SK-N-SH (cell line): ENCODE results near the gene AUTS2. TPM values are rescaled to one million over a fixed set of nuclear protein-coding genes. Genes with fewer than 3 reads are reported as not detected.
A peak's percentile ranks its signal among the peaks of the same experiment; 100 is the strongest.

Experiments
- CTCF ChIA-PET: fragments of 300-600, 350-600 bp; formaldehyde crosslinking; extraction: SDS; loops from one replicate; lab custom pipeline; 2021; lab: Yijun Ruan, JAX
- POLR2A ChIA-PET: fragments of 350-600 bp; sonication (Branson Sonifier 250); formaldehyde crosslinking; extraction: SDS; loops from one replicate; lab custom pipeline; 2020; ENCODE audit warnings: antibody characterized with exemption, inconsistent platforms; lab: Yijun Ruan, JAX
- DNase-seq: peaks from one replicate; pipeline ENCODE4 v3.0.0; 2012
- H2AFZ ChIP-seq: fragments of 200-600 bp; sonication (generic); 2 replicates; pipeline ENCODE4 v1.8.1; 2016; ENCODE audit warnings: antibody characterized with exemption, mild to moderate bottlenecking, low read depth
- H3F3A ChIP-seq: fragments of 200-600 bp; sonication (generic); replicated peaks from 2 replicates; pipeline ENCODE3; 2016; ENCODE audit warnings: antibody characterized with exemption, mild to moderate bottlenecking; ENCODE audit not compliant: insufficient read depth
- H3K27ac ChIP-seq, 2 experiments: fragments of 200-500 bp in 1 of 2; fragments of 200-600 bp in 1 of 2; sonication (Bioruptor generic) in 1 of 2; sonication (generic), shearing (Covaris generic) in 1 of 2; 2 replicates each; pipeline versions ENCODE4 v1.5.1 to v1.6.1; 2014 to 2016; ENCODE audit warnings: low read depth in 2 of 2, inconsistent platforms in 1 of 2, low read length in 1 of 2, mild to moderate bottlenecking in 1 of 2, mixed read lengths in 1 of 2
- H3K27me3 ChIP-seq: fragments of 200-600 bp; sonication (generic), shearing (Covaris generic); 2 replicates; pipeline ENCODE4 v1.6.1; 2016; ENCODE audit warnings: mixed run types; ENCODE audit not compliant: insufficient read depth
- H3K36me3 ChIP-seq, 2 experiments: fragments of 200-500 bp in 1 of 2; fragments of 200-600 bp in 1 of 2; sonication (Bioruptor generic) in 1 of 2; sonication (generic) in 1 of 2; replicated peaks in 1 of 2; 2 replicates each; pipeline versions ENCODE3 to v1.5.1; 2014 to 2016; ENCODE audit warnings: low read length in 1 of 2, mild to moderate bottlenecking in 1 of 2; ENCODE audit not compliant: insufficient read depth in 2 of 2, control insufficient read depth in 1 of 2
- H3K4me1 ChIP-seq, 2 experiments: fragments of 200-500 bp in 1 of 2; fragments of 200-600 bp in 1 of 2; sonication (Bioruptor generic) in 1 of 2; sonication (generic), shearing (Covaris generic) in 1 of 2; 2 replicates each; pipeline versions ENCODE4 v1.5.1 to v1.6.1; 2014 to 2016; ENCODE audit warnings: low read depth in 1 of 2, low read length in 1 of 2, mixed run types in 1 of 2; ENCODE audit not compliant: insufficient read depth in 2 of 2, control insufficient read depth in 1 of 2
- H3K4me2 ChIP-seq: fragments of 200-600 bp; sonication (generic), shearing (Covaris generic); 2 replicates; pipeline ENCODE4 v1.6.1; 2017; ENCODE audit warnings: mixed run types
- H3K4me3 ChIP-seq, 2 experiments: fragments of 200-500 bp in 1 of 2; fragments of 200-600 bp in 1 of 2; sonication (Bioruptor generic) in 1 of 2; sonication (generic), shearing (Covaris generic) in 1 of 2; 2 replicates each; pipeline versions ENCODE4 v1.5.1 to v1.8.1; 2014 to 2016; ENCODE audit warnings: low read depth in 2 of 2, inconsistent platforms in 1 of 2, low read length in 1 of 2, mild to moderate bottlenecking in 1 of 2, mixed read lengths in 1 of 2, moderate library complexity in 1 of 2
- H3K79me2 ChIP-seq: fragments of 200-600 bp; sonication (generic); 2 replicates; pipeline ENCODE4 v1.8.1; 2017; ENCODE audit warnings: mild to moderate bottlenecking; ENCODE audit not compliant: insufficient read depth
- H3K9ac ChIP-seq: fragments of 200-600 bp; sonication (generic); 2 replicates; pipeline ENCODE4 v1.6.1; 2017; ENCODE audit warnings: mixed run types
- H3K9me2 ChIP-seq: fragments of 200-600 bp; sonication (generic); 2 replicates; pipeline ENCODE4 v1.6.1; 2017; ENCODE audit warnings: mixed run types
- H3K9me3 ChIP-seq: fragments of 200-600 bp; sonication (generic); 2 replicates; pipeline ENCODE4 v1.6.1; 2017; ENCODE audit warnings: mixed run types, mild to moderate bottlenecking, moderate library complexity
- H4K20me1 ChIP-seq: fragments of 200-600 bp; sonication (generic); 2 replicates; pipeline ENCODE4 v1.6.1; 2017; ENCODE audit warnings: mild to moderate bottlenecking, mixed run types; ENCODE audit not compliant: insufficient read depth
- CHD2 ChIP-seq: fragments of 150-350 bp; IDR thresholded peaks from 2 replicates; pipeline ENCODE4 v1.6.1; 2018; ENCODE audit warnings: low read length; ENCODE audit not compliant: partially characterized antibody
- ELF1 ChIP-seq: IDR thresholded peaks from 2 replicates; pipeline ENCODE4 v1.4.0; 2012
- EP300 ChIP-seq, 2 experiments: IDR thresholded peaks; 2 replicates each; pipeline versions ENCODE4 v1.4.0 to v1.6.1; 2012; ENCODE audit warnings: borderline replicate concordance in 1 of 2, low read depth in 1 of 2, low read length in 1 of 2
- FOXJ3 ChIP-seq: sonication (generic); formaldehyde crosslinking; IDR thresholded peaks from 2 replicates; pipeline ENCODE4 v1.5.1; 2020; ENCODE audit warnings: mild to moderate bottlenecking, missing genetic modification reagents
- GABPA ChIP-seq: IDR thresholded peaks from 2 replicates; pipeline ENCODE4 v1.4.0; 2012; ENCODE audit warnings: low read depth, mild to moderate bottlenecking
- GATA2 ChIP-seq: sonication (generic); formaldehyde crosslinking; IDR thresholded peaks from 2 replicates; pipeline ENCODE4 v1.5.0; 2020; ENCODE audit warnings: mild to moderate bottlenecking, missing genetic modification reagents
- JUND ChIP-seq: IDR thresholded peaks from 2 replicates; pipeline ENCODE4 v1.4.0; 2012
- MEF2A ChIP-seq: IDR thresholded peaks from 2 replicates; pipeline ENCODE4 v1.4.0; 2012; ENCODE audit warnings: low read depth, borderline replicate concordance
- NFIC ChIP-seq: IDR thresholded peaks from 2 replicates; pipeline ENCODE4 v1.4.0; 2012; ENCODE audit warnings: borderline replicate concordance
- NRF1 ChIP-seq: IDR thresholded peaks from 2 replicates; pipeline ENCODE4 v1.6.1; 2012; ENCODE audit warnings: low read depth, mild to moderate bottlenecking, low read length
- POLR2AphosphoS5 ChIP-seq: IDR thresholded peaks from 2 replicates; pipeline ENCODE4 v1.6.1; 2012; ENCODE audit warnings: low read depth, low read length
- RAD21 ChIP-seq: IDR thresholded peaks from 2 replicates; pipeline ENCODE4 v1.6.1; 2012; ENCODE audit warnings: mild to moderate bottlenecking, low read length
- RCOR1 ChIP-seq: fragments of 150-350 bp; IDR thresholded peaks from 2 replicates; pipeline ENCODE4 v1.6.1; 2017; ENCODE audit warnings: antibody characterized with exemption, low read length
- RFX5 ChIP-seq: IDR thresholded peaks from 2 replicates; pipeline ENCODE4 v1.6.1; 2012; ENCODE audit warnings: mild to moderate bottlenecking, improper control_type of control experiment, low read length
- RXRA ChIP-seq: IDR thresholded peaks from 2 replicates; pipeline ENCODE4 v1.4.0; 2012; ENCODE audit warnings: low read depth, mild to moderate bottlenecking, borderline replicate concordance
- SMC3 ChIP-seq: IDR thresholded peaks from 2 replicates; pipeline ENCODE4 v1.6.1; 2012; ENCODE audit warnings: low read depth, low read length, improper control_type of control experiment
- TAF1 ChIP-seq: IDR thresholded peaks from 2 replicates; pipeline ENCODE4 v1.6.1; 2012; ENCODE audit warnings: low read depth, mild to moderate bottlenecking, low read length, moderate library complexity, borderline replicate concordance
- TCF12 ChIP-seq: IDR thresholded peaks from 2 replicates; pipeline ENCODE4 v1.4.0; 2012
- TEAD4 ChIP-seq: IDR thresholded peaks from 2 replicates; pipeline ENCODE4 v1.4.0; 2012; ENCODE audit warnings: mild to moderate bottlenecking, borderline replicate concordance; ENCODE audit not compliant: insufficient read depth
- USF2 ChIP-seq: fragments of 150-350 bp; IDR thresholded peaks from 2 replicates; pipeline ENCODE4 v1.6.1; 2017; ENCODE audit warnings: antibody characterized with exemption, low read length, low read depth, borderline replicate concordance
- YY1 ChIP-seq: IDR thresholded peaks from 2 replicates; pipeline ENCODE4 v1.4.0; 2012; ENCODE audit warnings: low read depth, mild to moderate bottlenecking
- WGBS: methylation state at CpG from one replicate; pipeline ENCODE4 v1.1.6; 2017; ENCODE audit warnings: low lambda C conversion rate; 5-methylcytosine and 5-hydroxymethylcytosine counted together
- polyA plus RNA-seq, 3 experiments: library from polyadenylated mRNA; depleted of rRNA; stranded (reverse); fragments of >200 nt; gene quantifications; 2 replicates each; pipeline ENCODE4 v1.2.3, GENCODE V29; 2012
- TF ChIP-seq, protein P1 (sequence below): IDR thresholded peaks from 2 replicates; pipeline ENCODE4; 2012
- TF ChIP-seq, protein P2 (sequence below): IDR thresholded peaks from 2 replicates; pipeline ENCODE4 v1.4.0; 2012; ENCODE audit warnings: low read depth, borderline replicate concordance
- TF ChIP-seq, protein P3 (sequence below): fragments of 200-600 bp; sonication (generic); IDR thresholded peaks from 2 replicates; pipeline ENCODE4 v1.6.1; 2017; ENCODE audit warnings: antibody characterized with exemption, mild to moderate bottlenecking, moderate library complexity

Gene AUTS2
- polyA plus RNA-seq, 1 of the 3 experiments (the other 2 are of a cell fraction) = 15.6 TPM

DNA sequence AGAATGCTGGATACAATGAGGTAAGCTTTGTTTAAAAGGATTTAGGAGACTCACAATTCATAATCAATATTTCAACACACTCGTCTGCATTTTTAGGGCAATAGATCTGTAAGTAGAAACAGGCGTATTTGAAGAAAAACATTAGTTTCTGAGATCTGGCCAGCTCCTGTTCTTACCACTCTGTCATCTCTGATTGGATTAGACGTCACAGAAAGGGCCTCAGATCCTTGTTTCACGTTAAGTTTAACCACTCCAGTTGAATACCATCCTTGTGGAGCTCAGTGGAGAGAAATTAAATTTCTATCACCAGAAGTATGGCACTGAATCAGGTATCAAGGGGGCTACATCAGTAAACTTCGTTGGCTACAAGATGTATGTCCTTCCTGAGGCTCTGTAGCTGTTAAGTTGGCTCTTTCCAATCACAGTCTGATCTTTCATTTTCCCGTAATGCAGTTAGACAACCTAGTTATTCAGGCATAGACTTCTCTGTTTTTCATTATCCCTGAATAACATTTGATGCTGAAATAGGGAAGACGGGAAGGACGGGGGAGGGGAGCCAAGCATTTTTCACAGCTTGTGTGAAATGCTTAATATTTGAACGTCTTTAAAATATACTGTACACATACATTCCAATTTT lies 874.4 kb downstream of the AUTS2 start:
- ChIA-PET CTCF (interaction anchor here (0.7 to 1.3 kb wide), 7 partner anchors 9 to 430 kb away, joined by 3 to 7 read pairs (median 3); no protein-coding TSS in a partner anchor), POLR2A (interaction anchor here (0.7 to 1.6 kb wide), 4 partner anchors 10 to 222 kb away, joined by 3 to 4 read pairs (median 4); no protein-coding TSS in a partner anchor)
- TF ChIP-seq GABPA (no peak), NRF1 (no peak), CHD2 (peak; percentile 95), POLR2AphosphoS5 (peak; percentile 50), FOXJ3 (CRISPR knock-in tag) (peak; percentile 97), RAD21 (peak; percentile 45), TAF1 (no peak), RFX5 (peak; percentile 71; the same call in 1 of the 2 replicates), YY1 (no peak), SMC3 (peak; percentile 40; the same call in 1 of the 2 replicates), JUND (no peak), MEF2A (no peak), ELF1 (no peak), TCF12 (peak; percentile 69; the same call in 1 of the 2 replicates), RXRA (no peak), USF2 (no peak), TEAD4 (0 out of 2 replicates have a peak, but pooled peaks have one; percentile 7), NFIC (no peak), RCOR1 (peak; percentile 94), EP300 (IDR thresholded peaks at IDR 0.05; ENCODE audit: borderline replicate concordance in 1 of 2, low read depth in 1 of 2, low read length in 1 of 2) (peak in 1 of 2 experiments; percentile 97; a peak in 2 of 4 replicates), GATA2 (CRISPR knock-in tag) (peak; percentile 92)
- TF ChIP-seq, protein P1, sequence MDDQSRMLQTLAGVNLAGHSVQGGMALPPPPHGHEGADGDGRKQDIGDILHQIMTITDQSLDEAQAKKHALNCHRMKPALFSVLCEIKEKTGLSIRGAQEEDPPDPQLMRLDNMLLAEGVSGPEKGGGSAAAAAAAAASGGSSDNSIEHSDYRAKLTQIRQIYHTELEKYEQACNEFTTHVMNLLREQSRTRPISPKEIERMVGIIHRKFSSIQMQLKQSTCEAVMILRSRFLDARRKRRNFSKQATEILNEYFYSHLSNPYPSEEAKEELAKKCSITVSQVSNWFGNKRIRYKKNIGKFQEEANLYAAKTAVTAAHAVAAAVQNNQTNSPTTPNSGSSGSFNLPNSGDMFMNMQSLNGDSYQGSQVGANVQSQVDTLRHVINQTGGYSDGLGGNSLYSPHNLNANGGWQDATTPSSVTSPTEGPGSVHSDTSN = peak; percentile 57; the same call in 1 of the 2 replicates
- TF ChIP-seq, protein P2, sequence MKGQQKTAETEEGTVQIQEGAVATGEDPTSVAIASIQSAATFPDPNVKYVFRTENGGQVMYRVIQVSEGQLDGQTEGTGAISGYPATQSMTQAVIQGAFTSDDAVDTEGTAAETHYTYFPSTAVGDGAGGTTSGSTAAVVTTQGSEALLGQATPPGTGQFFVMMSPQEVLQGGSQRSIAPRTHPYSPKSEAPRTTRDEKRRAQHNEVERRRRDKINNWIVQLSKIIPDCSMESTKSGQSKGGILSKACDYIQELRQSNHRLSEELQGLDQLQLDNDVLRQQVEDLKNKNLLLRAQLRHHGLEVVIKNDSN = no peak
- TF ChIP-seq, protein P3, sequence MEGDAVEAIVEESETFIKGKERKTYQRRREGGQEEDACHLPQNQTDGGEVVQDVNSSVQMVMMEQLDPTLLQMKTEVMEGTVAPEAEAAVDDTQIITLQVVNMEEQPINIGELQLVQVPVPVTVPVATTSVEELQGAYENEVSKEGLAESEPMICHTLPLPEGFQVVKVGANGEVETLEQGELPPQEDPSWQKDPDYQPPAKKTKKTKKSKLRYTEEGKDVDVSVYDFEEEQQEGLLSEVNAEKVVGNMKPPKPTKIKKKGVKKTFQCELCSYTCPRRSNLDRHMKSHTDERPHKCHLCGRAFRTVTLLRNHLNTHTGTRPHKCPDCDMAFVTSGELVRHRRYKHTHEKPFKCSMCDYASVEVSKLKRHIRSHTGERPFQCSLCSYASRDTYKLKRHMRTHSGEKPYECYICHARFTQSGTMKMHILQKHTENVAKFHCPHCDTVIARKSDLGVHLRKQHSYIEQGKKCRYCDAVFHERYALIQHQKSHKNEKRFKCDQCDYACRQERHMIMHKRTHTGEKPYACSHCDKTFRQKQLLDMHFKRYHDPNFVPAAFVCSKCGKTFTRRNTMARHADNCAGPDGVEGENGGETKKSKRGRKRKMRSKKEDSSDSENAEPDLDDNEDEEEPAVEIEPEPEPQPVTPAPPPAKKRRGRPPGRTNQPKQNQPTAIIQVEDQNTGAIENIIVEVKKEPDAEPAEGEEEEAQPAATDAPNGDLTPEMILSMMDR = no peak
- Histone ChIP-seq H3K27ac (peak overlapping the region; percentile 45 to 99; a peak in 3 of 4 replicates), H3K79me2 (no peaks in the 10 kb centered on the region), H3K4me2 (no peak overlapping the region), H3K36me3 (no peaks in the 10 kb centered on the region), H3F3A (peaks cover 9% of the 10 kb centered on the region), H4K20me1 (no peaks in the 10 kb centered on the region), H3K9me2 (no peaks in the 10 kb centered on the region), H3K27me3 (no peaks in the 10 kb centered on the region), H3K9me3 (no peaks in the 10 kb centered on the region), H3K4me3 (no peak overlapping the region), H3K4me1 (peaks cover 6 to 68% of the 10 kb centered on the region in 2 experiments; a peak in 3 of 4 replicates), H3K9ac (no peak overlapping the region), H2AFZ (no peak overlapping the region)
- peak; percentile 58 for DNase-seq
- 29% methylated on average over 9 of the region's 9 CpGs for WGBS
